ENCODE results near the gene CBFA2T3.
"Not testable (repeated sequence)": the region's sequence is repeated elsewhere in the genome, so short reads cannot be mapped to it uniquely, and the experiment has no call there.

The CBFA2T3 gene

GRCh38 chr16:88977018-88977811, at the start of gene CBFA2T3:
CBFA2T3 (minus strand) TSS chr16:88977207; CDS start chr16:88976807, 400 bp downstream.
- DNase-seq (ENCODE audit: low read depth in 3 of 3), result no peak

DNA sequence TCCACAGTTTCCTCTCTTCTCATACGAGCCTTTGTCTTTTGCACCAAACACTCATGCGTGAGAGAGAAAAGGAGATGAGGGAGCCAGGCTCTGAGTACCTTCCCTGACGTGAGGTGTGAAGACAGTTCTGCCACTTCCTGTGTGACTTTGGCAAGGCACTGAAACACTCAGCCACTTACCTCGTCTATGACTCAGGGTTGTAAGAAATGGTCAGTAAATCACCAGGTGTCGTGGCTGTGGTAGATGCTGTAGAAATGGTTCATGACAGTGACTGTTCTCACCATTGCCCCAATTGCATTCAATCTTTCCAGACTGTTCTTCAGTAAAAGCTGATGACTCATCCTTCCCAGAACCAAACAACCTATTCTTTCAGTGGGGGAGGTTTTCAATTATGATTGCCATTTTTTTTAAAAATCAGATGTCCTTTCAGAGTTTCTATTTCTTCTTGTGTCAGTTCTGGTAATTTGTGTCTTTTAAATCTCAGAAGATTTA, 49.2 kb upstream of the CBFA2T3 start:
- DNase-seq (ENCODE audit: low read depth in 3 of 3), result peak; percentile 28 to 68 (median 45)

GRCh38 chr16:89025636-89026035, 48.6 kb upstream of the CBFA2T3 start:
- DNase-seq (ENCODE audit: low read depth in 3 of 3), result no peak

DNA sequence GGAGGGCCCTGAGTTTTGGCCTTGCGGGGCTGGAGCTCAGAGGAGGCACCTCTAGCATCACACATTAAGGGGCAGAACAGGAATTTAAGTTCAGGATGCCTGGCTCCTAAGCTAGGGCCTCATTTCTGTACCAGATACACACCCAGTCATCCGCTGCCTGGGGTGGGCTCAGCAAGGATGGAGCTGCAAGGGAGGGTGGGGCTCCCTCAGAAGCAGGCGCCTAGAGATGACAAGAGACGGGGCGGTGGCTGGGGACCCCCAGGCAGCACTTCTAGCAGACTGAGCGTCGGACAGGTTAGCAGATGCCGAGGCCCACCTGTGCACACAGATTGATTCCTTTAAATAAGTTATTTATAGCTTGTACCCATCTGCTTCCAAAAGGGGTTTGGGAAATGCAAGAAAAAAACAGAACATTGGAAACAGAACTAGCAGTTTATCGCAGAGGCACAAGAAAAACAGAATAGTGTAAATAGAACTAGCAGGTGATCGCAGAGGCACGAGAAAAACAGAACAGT, 47.6 kb upstream of the CBFA2T3 start:
- DNase-seq (ENCODE audit: low read depth in 3 of 3), result no peak

- DNase-seq (ENCODE audit: low read depth in 3 of 3), result no peak
Measured at GRCh38 chr16:89023621-89024511, 46.9 kb upstream of the CBFA2T3 start.

DNA sequence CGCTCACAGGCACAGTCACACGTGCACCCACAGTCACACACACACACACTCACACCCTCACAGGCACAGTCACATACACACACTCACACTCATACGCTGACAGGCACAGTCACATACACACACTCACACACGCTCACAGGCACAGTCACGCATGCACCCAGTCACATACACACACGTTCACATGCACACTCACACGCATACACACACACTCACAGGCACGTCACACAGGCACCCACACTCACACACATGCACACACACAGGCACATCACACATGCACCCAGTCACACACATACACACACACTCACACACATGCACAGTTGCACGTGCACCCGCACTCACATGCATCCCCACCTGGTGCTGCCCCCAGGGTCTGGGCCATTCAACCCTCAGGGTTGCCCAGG, 46.1 kb upstream of the CBFA2T3 start:
- no peak for DNase-seq (ENCODE audit: low read depth in 3 of 3)

GRCh38 chr16:89022051-89022836, 45.2 kb upstream of the CBFA2T3 start:
- DNase-seq (ENCODE audit: low read depth in 3 of 3), result no peak

- no peak for DNase-seq (ENCODE audit: low read depth in 3 of 3)
Measured at GRCh38 chr16:89020925-89021595, 44.1 kb upstream of the CBFA2T3 start.

GRCh38 chr16:89020068-89020924, 43.3 kb upstream of the CBFA2T3 start:
- no peak for DNase-seq (ENCODE audit: low read depth in 3 of 3)

- no peak for DNase-seq (ENCODE audit: low read depth in 3 of 3)
Measured at GRCh38 chr16:89019511-89019910, 42.5 kb upstream of the CBFA2T3 start.

GRCh38 chr16:89018282-89019158, 41.5 kb upstream of the CBFA2T3 start:
- DNase-seq (ENCODE audit: low read depth in 3 of 3), result no peak

- no peak for DNase-seq (ENCODE audit: low read depth in 3 of 3)
Measured at GRCh38 chr16:89017543-89018281, 40.7 kb upstream of the CBFA2T3 start.

DNA sequence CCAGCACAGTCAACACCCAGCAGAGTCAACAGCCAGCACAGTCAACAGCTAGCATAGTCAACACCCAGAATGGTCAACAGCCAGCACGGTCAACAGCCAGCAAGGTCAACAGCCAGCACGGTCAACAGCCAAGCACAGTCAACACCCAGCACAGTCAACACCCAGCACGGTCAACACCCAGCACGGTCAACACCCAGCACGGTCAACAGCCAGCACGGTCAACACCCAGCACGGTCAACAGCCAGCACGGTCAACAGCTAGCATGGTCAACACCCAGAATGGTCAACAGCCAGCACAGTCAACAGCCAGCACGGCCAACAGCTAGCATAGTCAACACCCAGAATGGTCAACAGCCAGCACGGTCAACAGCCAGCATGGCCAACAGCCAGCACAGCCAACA, 39.6 kb upstream of the CBFA2T3 start:
- DNase-seq (ENCODE audit: low read depth in 3 of 3), result not testable (repeated sequence)

DNA sequence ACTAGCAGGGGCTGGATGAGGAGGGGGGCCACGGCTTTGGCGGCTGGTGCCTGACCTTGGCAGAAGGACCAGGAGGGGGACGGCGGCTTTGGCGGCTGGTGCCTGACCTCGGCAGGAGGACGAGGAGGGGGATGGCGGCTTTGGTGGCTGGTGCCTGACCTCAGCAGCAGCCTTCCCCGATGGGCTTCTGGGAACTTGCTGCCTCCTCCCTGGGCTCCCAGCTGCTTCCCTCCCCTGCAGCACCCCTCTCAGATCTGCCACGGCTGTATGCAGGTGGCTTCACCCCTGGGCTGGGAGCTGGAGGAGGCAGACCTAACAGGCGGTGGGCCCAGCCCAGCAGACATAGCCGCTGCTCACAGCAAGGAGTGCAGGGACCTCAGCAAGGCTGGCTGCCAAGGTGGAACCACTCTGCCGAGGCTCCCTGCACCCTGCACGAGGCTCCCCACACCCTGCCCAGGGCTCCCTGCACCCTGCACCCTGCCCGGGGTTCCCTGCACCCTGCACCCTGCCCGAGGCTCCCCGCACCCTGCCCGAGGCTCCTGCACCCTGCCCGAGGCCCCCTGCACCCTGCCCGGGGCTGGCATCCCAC, 38.4 kb upstream of the CBFA2T3 start:
- DNase-seq (ENCODE audit: low read depth in 3 of 3), result no peak

DNA sequence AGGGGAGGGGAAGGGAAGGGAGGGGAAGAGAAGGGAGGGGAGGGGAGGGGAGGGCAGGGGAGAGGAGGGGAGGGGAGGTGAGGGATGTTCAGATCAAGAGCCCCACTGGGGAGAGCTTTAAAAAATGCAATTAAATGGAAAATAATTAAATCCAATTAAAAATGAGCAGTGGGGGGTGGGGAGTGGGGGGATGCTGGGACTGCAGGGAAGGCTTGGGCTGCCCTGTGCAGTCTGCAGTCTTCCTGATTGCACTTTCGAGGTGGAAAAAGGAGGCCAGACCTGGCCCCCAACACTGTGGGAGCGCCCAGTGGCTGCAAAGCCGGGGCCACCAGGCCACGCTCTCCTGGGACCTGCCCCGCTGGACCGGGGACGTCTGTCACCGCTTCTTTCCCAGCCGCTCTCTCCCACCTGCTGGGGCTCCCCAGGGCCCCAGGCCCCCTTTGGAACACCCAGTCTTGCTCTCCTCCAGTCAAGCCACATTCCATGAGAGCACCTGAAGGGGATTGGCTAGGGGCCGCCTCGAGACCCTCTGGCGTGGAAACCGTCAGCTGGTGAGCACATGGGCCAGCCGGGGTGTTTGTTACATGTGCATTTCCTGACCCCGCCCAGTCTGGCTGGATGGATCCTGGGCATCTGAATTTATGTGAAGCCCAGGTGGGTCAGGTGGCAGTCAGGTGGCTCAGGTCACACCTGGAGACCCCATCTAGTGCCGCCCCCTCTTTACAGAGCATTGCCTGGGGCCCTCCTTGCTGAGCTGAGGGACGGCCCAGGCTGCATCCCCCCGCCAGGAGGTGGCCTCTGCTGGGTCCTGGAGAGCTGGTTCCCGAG, 37.6 kb upstream of the CBFA2T3 start:
- DNase-seq (ENCODE audit: low read depth in 3 of 3), result no peak

DNA sequence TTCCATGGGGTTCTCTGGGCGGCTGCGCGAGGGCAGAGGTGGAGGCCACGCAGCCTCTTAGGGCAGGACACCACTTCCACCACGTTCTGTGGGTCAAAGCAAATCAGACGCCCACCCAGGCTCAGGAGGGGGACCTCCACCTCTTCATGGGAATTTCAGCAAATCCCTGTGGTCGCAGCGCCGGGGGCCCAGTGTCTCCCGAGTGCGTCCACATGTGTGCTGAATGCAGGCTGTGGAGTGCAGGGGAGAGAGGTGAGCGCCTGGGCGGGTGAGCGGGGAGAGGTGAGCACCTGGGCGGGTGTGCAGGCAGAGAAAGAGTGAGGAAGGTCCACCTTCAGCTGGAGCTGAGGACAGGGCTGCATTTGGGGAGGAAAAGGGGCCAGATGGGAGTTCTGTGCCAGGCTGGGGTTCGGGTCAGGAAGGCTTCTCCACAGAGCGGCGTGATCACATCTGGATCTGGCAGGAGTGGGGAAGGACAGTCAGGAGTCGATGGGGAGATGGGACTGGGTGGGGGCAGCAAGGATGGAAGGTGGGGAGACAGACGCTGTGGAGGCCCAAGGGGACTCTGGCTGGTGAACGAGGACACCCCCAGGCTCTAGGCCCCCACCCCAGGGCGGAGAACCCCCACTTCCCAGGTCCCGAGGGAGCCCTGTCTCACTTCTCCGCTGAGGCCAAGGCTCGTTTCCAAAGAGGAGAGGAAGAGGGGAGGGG, 36.8 kb upstream of the CBFA2T3 start:
- DNase-seq (ENCODE audit: low read depth in 3 of 3), result no peak

Measured in stimulated activated CD4-positive, alpha-beta T cell treated with anti-CD3 and anti-CD28 coated beads, TNF-alpha, amount 100 ng/mL, for 48 hours (primary cell).